NCI-H128 (cell line): ENCODE results near the gene CCDC157.
A peak's percentile ranks its signal among the peaks of the same experiment; 100 is the strongest.
"Not testable (repeated sequence)": the region's sequence is repeated elsewhere in the genome, so short reads cannot be mapped to it uniquely, and the experiment has no call there.

Source experiments
- DNase-seq: peaks from one replicate; lab custom pipeline; 2025; ENCODE audit not compliant: unreplicated experiment; lab: John Stamatoyannopoulos, UW

Gene CCDC157

DNA sequence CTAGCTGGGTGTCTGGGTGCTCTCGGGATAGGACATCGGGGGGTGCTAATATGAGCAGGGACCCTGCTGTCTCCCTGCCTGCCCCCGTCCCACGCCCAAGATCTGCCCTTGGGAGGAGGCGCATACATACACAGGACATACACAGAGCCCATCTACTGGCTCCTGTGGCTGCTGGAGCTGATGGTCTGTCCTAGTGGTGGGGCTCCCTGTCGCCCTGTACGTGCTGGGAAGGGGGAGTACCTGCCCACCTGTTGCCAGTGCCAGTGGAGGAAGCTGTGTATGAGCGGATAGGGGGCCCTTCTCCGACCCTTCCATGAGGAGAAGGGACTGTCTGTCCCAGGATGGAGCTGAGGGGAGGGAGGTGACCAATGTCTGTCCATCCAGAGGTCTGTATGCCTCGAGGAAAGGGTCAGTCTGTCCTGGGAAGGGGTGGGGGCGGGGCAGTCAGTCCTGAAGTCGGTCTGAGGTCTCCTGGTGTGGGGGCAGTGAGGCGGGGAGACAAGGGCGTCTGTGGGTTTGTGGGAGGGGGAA lies 31.0 kb upstream of the CCDC157 start:
- DNase-seq, result no peak

DNA sequence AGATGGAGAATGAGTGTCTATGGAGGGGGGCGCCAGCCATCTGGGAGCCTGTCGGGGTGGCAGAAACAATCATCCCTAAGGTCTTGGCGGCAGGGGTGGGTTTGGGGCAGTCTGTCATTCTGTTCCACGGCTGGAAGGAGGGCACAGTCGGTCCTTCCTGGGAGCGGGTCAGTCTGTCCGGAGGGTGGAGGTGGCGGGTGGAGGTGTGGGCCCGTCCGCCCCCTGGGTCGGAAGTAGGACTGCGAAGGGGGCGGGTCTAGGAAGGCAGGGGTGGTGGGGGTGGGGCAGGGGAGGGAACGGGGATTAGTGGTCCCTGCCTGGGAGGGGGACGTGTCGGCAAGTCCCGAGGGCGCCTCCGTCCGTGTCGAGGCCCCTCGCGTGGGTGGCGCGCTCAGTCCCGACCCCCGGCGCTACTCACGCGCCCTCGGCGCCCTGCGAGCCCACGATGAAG lies 30.5 kb upstream of the CCDC157 start:
- no peak for DNase-seq

- DNase-seq, result peak; percentile 62
These were observed 30.0 kb upstream of the CCDC157 start, which contains the start of gene TBC1D10A for GRCh38 chr22:30326706-30327362. TSS of gene TBC1D10A (minus strand) at chr22:30326941. CDS start at chr22:30326881, 60 bp downstream.

- DNase-seq, result no peak
These were observed 28.9 kb upstream of the CCDC157 start for GRCh38 chr22:30327864-30328345.

GRCh38 chr22:30328466-30329049 lies 28.2 kb upstream of the CCDC157 start:
- no peak for DNase-seq

- DNase-seq, result no peak
These were observed 24.3 kb upstream of the CCDC157 start for GRCh38 chr22:30332551-30332950.

DNA sequence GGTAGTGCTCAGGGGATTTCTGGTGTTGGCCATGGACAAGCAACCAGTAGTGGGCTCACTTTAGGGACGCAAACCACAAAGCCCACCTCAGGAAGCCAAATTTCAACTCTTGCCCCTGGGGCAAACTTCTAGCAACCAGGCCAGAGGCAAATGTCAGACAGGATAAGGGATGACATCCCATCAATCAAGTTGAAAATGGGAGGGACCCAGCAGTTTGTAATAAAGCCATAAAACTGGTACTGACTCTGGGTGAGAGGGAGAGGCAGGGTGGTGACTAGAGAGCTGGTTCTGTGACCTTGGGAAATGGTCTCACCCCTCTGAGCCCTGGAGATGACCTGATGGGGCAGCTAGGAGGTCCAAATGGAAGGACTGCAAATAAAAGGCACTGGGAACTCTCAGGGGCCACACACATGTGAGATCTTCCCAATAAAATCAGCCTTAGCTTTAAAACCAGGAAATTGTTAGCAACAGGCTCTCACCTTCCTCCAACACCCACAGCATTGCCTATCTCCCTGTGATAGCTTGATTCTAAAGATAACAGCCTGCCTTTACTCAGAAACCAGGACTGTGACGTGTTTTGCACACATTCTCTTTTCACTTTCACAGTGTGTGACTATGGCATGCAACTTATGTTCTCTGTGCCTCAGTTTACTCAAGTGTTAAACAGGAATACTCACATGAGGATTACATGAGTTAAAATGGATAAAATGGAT lies 23.7 kb upstream of the CCDC157 start:
- no peak for DNase-seq

GRCh38 chr22:30333707-30334087 lies 23.1 kb upstream of the CCDC157 start:
- no peak for DNase-seq

DNA sequence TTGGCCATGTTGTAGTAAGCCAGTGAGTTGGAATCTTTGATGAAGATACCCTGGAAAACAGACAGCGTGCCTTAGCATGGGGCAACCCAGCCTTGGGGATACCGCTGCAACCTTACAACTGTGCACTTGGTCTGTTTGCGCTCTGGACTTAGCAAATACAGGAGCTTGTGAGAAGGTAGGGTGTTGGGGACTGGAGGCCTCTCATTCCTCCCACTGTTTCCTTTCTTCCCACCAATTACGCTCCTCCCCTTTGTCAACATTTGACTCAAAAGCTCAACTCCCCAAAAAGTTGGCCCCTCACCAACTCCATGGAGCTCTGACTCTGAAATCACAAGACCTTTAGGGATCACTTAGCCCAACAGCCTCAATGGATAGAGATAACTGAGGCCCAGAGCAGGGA lies 22.2 kb upstream of the CCDC157 start:
- DNase-seq, result no peak

DNA sequence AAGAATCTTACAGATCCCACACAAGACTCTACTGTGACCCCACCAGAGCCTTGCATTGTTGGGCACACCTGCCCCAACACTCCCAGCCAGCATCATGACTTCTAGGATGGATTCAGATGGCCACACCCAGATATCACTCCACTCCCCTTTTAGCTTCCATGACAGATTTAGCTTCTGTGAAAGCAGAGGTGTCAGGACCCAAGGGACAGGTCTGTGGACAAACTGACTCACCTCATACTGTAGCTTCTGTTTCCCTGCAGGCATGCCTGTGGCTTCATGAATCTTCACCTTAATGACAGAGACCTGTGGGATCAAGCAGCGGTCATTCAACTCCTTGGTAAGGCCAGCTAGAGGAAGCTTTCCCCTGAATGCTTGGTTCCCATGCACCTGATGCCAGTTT lies 21.6 kb upstream of the CCDC157 start:
- DNase-seq, result no peak

- DNase-seq, result no peak
These were observed 19.9 kb upstream of the CCDC157 start for GRCh38 chr22:30336752-30337460.

DNA sequence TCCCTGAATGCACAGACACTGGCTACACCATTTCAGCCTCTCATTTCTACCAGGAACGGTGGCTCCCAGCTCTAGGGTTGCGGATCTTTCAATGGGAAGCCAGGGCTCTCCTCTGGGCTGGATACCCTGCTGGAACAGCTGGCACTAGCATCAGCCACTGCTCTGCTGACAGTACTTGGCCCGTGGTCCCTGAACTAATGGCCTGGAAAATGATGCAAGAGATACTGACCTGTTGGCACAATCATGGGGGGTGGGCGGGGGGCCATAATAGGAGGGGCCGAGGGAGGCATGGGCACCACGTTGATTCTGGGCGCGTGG lies 19.4 kb upstream of the CCDC157 start:
- DNase-seq, result no peak

GRCh38 chr22:30338341-30338740 lies 18.5 kb upstream of the CCDC157 start:
- not testable (repeated sequence) for DNase-seq

DNA sequence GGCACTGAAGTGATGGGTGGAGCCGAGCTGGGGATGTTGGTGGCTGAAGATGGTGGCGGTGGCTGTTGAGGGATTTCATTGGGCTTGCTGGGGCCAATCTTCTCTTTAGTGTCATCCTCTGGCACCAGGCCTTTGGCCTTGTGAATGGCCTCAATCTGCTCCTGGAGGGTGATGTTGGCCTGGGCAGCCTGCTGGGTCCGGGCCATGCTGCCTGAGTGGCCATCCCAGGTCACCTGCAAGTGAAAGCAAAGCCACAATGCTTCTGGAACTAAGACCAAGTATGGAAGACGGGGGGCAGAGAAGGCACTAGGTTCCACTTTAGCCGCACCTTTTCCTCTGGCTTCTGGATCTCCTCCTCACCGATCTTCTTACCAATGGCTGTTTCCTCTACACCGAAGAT lies 18.0 kb upstream of the CCDC157 start:
- DNase-seq, result no peak

GRCh38 chr22:30340911-30341685 lies 15.7 kb upstream of the CCDC157 start:
- DNase-seq, result no peak

DNA sequence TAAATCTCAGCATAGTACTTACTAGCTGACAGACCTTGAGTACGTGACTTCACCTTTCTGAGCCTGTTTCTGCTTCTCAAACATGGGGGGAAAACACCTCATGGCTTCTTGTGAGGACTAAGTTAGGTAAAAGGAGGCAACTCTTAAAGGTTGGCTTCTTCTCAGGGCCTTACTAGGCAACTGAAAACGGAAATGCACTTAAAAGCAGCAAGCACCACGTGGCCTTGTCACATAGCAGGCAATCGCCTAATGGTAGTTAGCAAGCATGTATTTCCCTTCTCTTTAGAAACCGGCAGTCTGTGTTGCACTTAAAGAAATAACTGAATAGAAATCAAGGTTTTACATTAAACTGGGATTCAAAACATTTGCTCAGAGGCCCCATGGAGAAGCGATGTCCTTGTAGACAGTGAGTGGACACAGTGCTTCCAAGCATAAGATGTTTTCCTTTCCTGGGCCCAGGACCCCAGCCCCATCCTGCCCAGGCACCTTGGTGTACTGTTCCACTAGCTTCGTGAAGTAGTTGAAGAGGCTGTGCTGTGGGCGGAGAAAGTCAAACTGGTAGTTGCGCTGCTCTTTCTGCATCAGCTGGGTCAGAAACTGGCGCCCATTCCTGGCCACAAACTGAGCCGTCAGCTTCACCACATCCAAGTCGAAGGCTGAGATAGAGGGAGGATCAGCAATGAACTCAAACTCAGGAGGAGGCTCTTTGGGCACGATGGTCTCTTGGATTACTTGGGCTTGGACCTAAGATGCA lies 12.2 kb upstream of the CCDC157 start:
- DNase-seq, result no peak

- no peak for DNase-seq
These were observed 9.4 kb upstream of the CCDC157 start for GRCh38 chr22:30347255-30347892.

DNA sequence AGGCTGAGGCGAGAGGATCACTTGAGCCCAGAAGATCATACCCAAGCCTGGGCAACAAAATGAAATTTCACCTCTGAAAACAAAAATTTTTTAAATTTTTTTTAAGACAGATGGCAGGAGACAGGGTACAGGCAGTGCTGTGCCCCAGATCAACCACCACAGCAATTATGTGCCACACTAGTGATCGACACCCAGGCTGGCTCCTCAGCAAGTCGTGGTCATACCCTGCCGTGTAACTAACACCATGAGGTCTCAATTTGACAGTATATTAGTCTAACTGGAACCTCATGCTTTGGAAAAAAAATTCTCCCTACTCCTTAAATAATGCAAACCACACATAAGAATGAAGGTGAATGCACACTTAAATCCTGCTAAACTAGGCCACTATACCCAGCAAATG lies 8.4 kb upstream of the CCDC157 start:
- DNase-seq, result no peak

- DNase-seq, result no peak
These were observed 8.0 kb upstream of the CCDC157 start for GRCh38 chr22:30348809-30349208.
